ENCODE measurements around the gene KCNA4.

The KCNA4 gene

GRCh38 chr11:30016588-30017363 lies at the start of gene KCNA4:
Gene KCNA4 (minus strand): TSS chr11:30017030. CDS start chr11:30012678, 4,352 bp downstream.
- in situ Hi-C loops (cut with MboI; ENCODE audit: low pct_unique_long_range_greater_than_20kb, low sequenced_read_pairs, unreplicated experiment): no loop called here
- no peak for TF ChIP-seq CTCF (IDR thresholded peaks at IDR 0.05; ENCODE audit: extremely low read depth, insufficient read depth, missing control alignments)
- no peak for DNase-seq (ENCODE audit: low spot score)

- in situ Hi-C loops (cut with MboI; ENCODE audit: low pct_unique_long_range_greater_than_20kb, low sequenced_read_pairs, unreplicated experiment): no loop called here
- no peak for DNase-seq (ENCODE audit: low spot score)
- TF ChIP-seq CTCF (IDR thresholded peaks at IDR 0.05; ENCODE audit: extremely low read depth, insufficient read depth, missing control alignments): no peak
Observed at GRCh38 chr11:30062103-30062502, 45.3 kb upstream of the KCNA4 start.

- TF ChIP-seq CTCF (IDR thresholded peaks at IDR 0.05; ENCODE audit: extremely low read depth, insufficient read depth, missing control alignments): no peak
- peak; percentile 18 for DNase-seq (ENCODE audit: low spot score)
- in situ Hi-C loops (cut with MboI; ENCODE audit: low pct_unique_long_range_greater_than_20kb, low sequenced_read_pairs, unreplicated experiment): no loop called here
Observed at GRCh38 chr11:30059172-30059815, 42.5 kb upstream of the KCNA4 start.

- DNase-seq (ENCODE audit: low spot score): no peak
- in situ Hi-C loops (cut with MboI; ENCODE audit: low pct_unique_long_range_greater_than_20kb, low sequenced_read_pairs, unreplicated experiment): no loop called here
- no peak for TF ChIP-seq CTCF (IDR thresholded peaks at IDR 0.05; ENCODE audit: extremely low read depth, insufficient read depth, missing control alignments)
Observed at GRCh38 chr11:30049214-30049613, 32.4 kb upstream of the KCNA4 start.

GRCh38 chr11:30046578-30046945 lies 29.7 kb upstream of the KCNA4 start:
- peak; percentile 43 for TF ChIP-seq CTCF (IDR thresholded peaks at IDR 0.05; ENCODE audit: extremely low read depth, insufficient read depth, missing control alignments)
- in situ Hi-C loops (cut with MboI; ENCODE audit: low pct_unique_long_range_greater_than_20kb, low sequenced_read_pairs, unreplicated experiment): no loop called here
- no peak for DNase-seq (ENCODE audit: low spot score)

- TF ChIP-seq CTCF (IDR thresholded peaks at IDR 0.05; ENCODE audit: extremely low read depth, insufficient read depth, missing control alignments): no peak
- DNase-seq (ENCODE audit: low spot score): no peak
- in situ Hi-C loops (cut with MboI; ENCODE audit: low pct_unique_long_range_greater_than_20kb, low sequenced_read_pairs, unreplicated experiment): no loop called here
Observed at GRCh38 chr11:30045921-30046577, 29.2 kb upstream of the KCNA4 start.

Data from GM13977 (cell line).